ENCODE results near the gene ADAM11.
"Not testable (repeated sequence)": the region's sequence is repeated elsewhere in the genome, so short reads cannot be mapped to it uniquely, and the experiment has no call there.

Gene ADAM11

DNA sequence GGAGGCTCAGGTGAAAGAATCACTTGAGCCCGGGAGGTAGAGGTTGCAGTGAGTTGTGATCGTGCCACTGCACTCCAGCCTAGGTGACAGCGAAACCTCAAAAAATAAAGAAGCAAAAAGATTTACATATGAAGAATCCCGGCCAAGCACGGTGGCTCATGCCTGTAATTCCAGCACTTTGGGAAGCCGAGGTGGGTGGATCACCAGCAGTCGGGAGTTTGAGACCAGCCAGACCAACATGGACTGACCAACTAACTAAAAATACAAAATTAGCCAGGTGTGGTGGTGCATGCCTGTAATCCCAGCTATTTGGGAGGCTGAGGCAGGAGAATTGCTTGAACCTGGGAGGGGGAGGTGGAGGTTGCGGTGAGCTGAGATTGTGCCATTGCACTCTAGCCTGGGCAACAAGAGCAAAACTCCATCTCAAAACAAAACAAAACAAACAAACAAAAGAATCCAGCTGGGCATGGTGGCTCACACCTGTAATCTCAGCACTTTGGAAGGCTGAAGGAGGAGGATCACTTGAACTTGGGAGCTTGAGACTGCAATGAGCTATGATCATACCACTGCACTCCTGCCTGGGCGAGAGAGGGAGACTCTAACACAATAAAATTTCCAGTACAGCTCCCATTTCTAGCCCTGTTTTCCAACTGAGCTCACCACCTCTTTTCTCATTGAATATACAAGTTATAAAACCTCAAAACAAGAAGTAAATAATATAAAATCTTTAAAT lies 50.0 kb downstream of the ADAM11 start:
- peaks cover 18% of the 10 kb centered on the region for H3K36me3 ChIP-seq (ENCODE audit: insufficient read depth, low read length)

DNA sequence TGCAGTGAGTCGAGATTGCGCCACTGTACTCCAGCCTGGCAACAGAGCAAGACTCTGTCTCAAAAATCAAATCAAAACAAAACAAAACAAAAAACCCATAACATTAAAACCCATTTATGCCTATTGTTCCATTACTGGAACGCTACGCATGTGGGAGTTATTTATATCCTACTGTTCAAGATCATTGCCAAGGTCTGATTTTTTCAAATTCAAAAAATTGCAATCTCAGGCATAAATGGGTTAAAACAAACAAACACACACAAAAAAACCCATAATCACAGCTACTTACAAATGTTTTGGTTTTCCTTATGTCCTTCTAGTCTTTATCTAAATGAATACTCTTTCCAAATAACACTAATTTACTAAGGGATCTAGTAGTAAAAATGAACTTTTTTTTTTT lies 53.5 kb downstream of the ADAM11 start:
- no peaks in the 10 kb centered on the region for H3K9me3 ChIP-seq (ENCODE audit: control insufficient read depth, insufficient read depth, low read length)
- H3K4me1 ChIP-seq (ENCODE audit: insufficient read depth, low read length), result no peaks in the 10 kb centered on the region
- no peak overlapping the region for H3K9ac ChIP-seq (ENCODE audit: low read depth, low read length)
- no peaks in the 10 kb centered on the region for H3K36me3 ChIP-seq (ENCODE audit: insufficient read depth, low read length)

More for the DNA sequence above, 50.0 kb downstream of the ADAM11 start:
- not testable (repeated sequence) for H3K9me3 ChIP-seq (ENCODE audit: control insufficient read depth, insufficient read depth, low read length); H3K9ac ChIP-seq (ENCODE audit: low read depth, low read length); H3K4me1 ChIP-seq (ENCODE audit: insufficient read depth, low read length)

DNA sequence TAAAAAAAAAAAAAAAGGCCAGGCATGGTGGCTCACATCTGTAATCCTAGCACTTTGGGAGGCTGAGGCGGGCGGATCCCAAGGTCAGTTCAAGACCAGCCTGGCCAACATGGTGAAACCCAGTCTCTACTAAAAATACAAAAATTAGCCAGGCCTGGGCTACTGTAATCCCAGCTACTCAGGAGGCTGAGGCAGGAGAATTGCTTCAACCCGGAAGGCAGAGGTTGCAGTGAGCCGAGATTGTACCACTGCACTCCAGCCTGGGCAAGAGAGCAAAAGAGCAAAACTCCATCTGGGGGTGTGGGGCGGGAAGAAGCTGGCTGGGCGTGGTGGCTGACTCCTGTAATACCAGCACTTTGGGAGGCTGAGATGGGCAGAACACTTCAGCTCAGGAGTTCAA lies 59.7 kb downstream of the ADAM11 start:
- not testable (repeated sequence) for H3K9me3 ChIP-seq (ENCODE audit: control insufficient read depth, insufficient read depth, low read length); H3K36me3 ChIP-seq (ENCODE audit: insufficient read depth, low read length); H3K9ac ChIP-seq (ENCODE audit: low read depth, low read length); H3K4me1 ChIP-seq (ENCODE audit: insufficient read depth, low read length)

DNA sequence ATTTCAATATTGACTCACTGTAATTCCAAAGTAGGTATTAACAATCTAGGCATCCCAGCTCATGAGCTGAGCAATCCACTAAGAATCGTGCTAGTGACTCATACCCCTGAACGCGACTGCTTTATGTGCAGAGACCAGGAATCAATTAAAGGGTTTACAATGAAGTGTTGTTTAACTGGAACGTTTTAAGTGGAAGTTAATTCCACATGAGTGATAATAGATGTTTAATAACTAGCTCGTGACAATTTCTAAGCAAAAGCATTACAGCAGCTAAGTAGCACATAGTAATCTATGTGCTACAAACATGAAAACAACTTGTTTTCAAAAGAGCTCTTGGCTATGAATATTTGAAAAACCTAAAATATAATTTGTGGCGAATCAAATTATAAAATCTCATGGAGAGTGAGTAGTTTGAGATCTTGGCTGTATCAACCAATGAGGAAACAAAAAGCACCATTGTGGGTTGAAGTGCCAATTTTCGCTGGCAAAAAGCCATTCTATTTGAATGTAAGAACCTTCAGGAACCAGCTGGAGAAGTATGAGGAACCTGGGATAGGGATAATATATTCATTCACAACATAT lies 61.9 kb downstream of the ADAM11 start:
- no peaks in the 10 kb centered on the region; the same call in 1 of the 2 replicates for H3K4me1 ChIP-seq (ENCODE audit: insufficient read depth, low read length)
- no peaks in the 10 kb centered on the region for H3K9me3 ChIP-seq (ENCODE audit: control insufficient read depth, insufficient read depth, low read length)
- H3K9ac ChIP-seq (ENCODE audit: low read depth, low read length), result no peak overlapping the region
- peaks cover 4% of the 10 kb centered on the region; the same call in 1 of the 2 replicates for H3K36me3 ChIP-seq (ENCODE audit: insufficient read depth, low read length)

DNA sequence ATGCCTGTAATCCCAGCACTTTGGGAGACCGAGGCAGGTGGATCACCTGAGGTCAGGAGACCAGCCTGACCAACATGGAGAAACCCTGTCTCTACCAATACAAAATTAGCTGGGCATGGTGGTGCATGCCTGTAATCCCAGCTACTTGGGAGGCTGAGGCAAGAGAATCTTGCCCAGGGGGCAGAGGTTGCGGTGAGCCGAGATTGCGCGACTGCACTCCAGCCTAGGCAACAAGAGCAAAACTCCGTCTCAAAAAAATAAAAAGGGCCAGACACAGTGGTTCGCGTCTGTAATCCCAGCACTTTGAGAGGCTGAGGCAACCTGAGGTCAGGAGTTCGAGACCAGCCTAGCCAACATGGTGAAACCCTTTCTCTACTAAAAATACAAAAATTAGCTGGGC lies 66.4 kb downstream of the ADAM11 start:
- H3K9me3 ChIP-seq (ENCODE audit: control insufficient read depth, insufficient read depth, low read length); H3K4me1 ChIP-seq (ENCODE audit: insufficient read depth, low read length); H3K36me3 ChIP-seq (ENCODE audit: insufficient read depth, low read length); H3K9ac ChIP-seq (ENCODE audit: low read depth, low read length): not testable (repeated sequence)

DNA sequence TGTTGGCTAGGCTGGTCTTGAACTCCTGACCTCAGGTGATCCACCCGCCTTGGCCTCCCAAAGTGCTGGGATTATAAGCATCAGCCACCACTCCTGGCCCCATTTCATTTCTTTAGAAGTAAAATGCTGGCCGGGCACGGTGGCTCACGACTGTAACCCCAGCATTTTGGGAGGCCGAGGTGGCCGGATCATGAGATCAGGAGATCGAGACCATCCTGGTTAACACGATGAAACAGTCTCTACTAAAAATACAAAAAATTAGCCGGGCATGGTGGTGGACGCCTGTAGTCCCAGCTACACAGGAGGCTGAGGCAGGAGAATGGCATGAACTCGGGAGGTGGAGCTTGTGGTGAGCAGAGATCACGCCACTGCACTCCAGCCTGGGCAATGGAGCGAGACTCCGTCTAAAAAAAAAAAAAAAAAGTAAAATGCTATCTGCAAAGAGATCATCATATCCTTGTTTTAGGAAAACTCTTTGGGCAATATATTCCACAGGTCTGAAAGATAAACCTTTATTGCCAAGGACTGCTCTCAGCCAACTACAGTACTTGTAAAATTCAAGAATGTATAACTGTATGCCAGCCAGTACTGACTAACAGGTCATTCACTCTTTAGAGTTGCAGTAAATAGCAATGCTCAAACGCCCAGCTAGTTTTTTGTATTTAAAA lies 67.5 kb downstream of the ADAM11 start:
- Histone ChIP-seq H3K4me1 (ENCODE audit: insufficient read depth, low read length) (peaks cover 8% of the 10 kb centered on the region), H3K9me3 (ENCODE audit: control insufficient read depth, insufficient read depth, low read length) (no peaks in the 10 kb centered on the region), H3K9ac (ENCODE audit: low read depth, low read length) (no peak overlapping the region), H3K36me3 (ENCODE audit: insufficient read depth, low read length) (no peaks in the 10 kb centered on the region)

DNA sequence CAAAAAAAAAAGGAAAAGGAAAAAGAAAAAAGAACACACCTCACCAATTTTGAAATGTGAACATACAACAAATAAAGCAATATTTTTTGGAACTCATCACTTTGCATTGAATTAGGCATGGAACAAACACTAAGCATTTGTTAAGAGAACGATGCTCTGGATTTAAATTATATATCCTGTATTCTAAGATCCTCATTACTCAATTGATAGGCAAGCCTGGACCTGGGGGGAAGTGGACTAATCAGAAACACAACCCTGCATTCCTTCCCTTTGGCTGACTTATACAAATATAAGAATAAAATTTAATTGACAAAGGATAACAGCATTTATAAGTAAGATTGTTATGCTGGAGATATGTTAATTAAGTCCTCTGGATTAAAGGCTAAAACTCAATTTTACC lies 69.1 kb downstream of the ADAM11 start:
- peak overlapping the region; percentile 81; the same call in 1 of the 2 replicates for H3K9ac ChIP-seq (ENCODE audit: low read depth, low read length)
- no peaks in the 10 kb centered on the region for H3K9me3 ChIP-seq (ENCODE audit: control insufficient read depth, insufficient read depth, low read length)
- H3K4me1 ChIP-seq (ENCODE audit: insufficient read depth, low read length), result peaks cover 20% of the 10 kb centered on the region

DNA sequence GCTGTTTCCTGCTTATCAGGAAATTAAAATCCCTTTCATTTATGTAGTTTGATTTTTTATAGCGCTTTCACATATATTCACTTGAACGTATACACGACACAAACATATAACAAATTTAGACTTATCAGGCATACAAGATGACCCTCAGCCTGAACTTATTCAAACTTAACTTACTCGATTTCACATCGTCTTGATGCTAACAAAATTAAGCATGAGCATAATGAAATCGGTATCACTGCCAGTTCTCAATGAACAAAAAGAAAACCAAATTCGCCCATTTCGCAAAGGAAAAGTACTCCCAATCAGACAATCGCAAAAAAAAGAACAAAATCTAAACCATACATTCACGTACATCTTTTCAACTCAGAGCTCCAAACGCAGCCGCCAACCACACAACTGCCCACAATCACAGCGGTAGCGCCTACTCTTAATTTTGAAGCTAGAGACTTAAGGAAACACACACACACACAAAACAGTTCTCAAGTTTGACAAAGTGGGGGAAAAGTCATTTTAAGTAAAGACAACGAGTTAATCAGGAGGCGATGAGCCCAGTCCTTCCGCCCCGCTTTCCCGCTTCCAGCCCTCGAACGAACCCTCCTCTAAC lies 70.2 kb downstream of the ADAM11 start:
- peak overlapping the region; percentile 81 for H3K9ac ChIP-seq (ENCODE audit: low read depth, low read length)
- H3K36me3 ChIP-seq (ENCODE audit: insufficient read depth, low read length), result no peaks in the 10 kb centered on the region
- no peaks in the 10 kb centered on the region for H3K9me3 ChIP-seq (ENCODE audit: control insufficient read depth, insufficient read depth, low read length)
- peaks cover 22% of the 10 kb centered on the region for H3K4me1 ChIP-seq (ENCODE audit: insufficient read depth, low read length)

More for the DNA sequence above, 69.1 kb downstream of the ADAM11 start:
- H3K36me3 ChIP-seq (ENCODE audit: insufficient read depth, low read length), result no peaks in the 10 kb centered on the region

DNA sequence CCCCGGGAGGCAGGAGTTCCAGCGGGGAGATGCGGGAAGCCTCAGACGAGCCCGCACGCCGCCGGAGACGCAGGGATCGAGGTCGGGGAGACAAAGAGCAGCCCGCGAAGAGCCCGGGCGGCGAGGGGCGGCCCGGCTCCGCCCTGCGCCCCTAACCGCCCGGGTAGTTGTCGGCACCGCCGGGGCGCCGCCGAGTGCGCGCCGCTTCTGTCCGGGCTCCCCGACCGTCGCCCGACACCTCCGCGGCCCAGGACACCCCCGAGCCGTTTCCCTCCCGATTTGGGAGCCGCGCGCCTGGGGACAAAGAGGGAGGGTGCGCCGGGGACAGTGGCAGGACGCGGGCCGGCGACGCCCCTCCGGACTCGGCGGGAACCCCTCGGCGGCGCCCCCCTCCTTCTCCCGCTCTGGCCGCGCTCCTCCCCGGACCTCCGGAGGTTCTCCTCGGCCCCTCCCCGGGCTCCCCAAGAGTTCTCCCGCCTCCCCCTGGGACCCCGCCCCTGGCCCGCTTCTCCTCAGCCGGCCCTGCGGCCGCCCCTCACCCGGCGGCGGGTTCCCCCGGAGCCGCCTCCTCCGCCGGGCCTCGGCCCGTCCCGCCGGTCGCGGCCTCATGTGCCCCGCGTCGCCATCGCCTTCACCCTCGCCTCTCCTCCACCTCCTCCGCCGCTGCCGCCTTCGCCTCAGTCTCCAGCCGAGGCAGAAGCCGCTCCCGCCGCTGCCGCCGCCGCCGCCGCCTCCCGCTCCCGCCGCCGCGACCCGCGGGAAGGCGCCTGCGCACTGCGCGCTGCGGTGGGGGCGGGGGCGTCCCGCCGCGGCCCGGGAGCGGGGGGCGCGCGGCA lies 71.0 kb downstream of the ADAM11 start, which contains the start of gene GJC1:
Gene GJC1 (minus strand): TSS at position 765 of the 836 bp plus-strand sequence. CDS start 24,470 bp downstream, outside the sequence.
- Histone ChIP-seq H3K9me3 (ENCODE audit: control insufficient read depth, insufficient read depth, low read length) (no peaks in the 10 kb centered on the region), H3K4me1 (ENCODE audit: insufficient read depth, low read length) (peaks cover 22% of the 10 kb centered on the region), H3K9ac (ENCODE audit: low read depth, low read length) (peak within 1 kb of the TSS; percentile 81), H3K36me3 (ENCODE audit: insufficient read depth, low read length) (no peaks in the 10 kb centered on the region)

DNA sequence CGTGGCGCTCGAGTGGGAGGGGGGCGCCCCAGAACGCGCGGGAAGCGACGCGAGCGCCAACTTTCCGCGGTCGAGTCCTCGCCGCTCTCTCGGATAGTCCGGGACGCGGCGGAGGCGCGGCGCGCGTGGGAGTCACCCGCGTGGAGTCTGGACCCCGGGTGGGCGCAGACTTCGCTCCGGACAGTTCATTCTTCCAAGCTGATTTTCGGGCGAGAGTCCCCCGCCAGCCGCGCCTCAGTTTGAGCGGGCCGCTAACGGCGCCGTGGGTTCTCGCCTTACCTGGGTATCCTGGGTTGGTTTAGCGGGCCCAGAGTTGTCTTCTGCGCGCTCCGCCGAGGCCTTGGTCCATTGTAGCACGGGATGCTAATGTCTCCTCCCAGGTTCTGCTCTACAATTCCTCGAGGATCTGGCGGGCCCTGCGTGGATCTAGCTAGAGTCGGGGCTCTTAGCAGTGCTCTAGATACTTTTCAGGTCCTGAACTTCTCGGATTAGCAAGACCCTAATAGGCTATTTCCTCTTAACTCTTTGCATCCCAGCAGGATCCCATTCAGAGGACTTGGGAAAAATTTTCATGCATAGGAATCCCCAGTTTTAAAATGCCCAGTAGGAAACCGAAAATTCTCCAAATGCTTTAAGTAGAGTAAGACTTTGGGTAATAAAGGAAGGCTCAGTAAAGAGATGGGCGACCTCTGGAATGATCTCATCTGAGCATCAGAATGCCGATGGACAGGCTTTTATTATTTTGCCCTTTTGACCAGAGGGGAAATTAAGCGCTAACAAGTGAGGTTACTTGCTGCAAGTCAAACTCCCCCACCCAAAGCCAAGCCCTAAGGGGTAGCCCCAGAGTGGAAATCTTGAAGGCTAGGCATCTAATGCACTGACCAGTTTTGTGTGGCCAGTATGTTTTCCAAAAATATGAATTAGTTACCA lies 71.8 kb downstream of the ADAM11 start:
- peak overlapping the region; percentile 81 for H3K9ac ChIP-seq (ENCODE audit: low read depth, low read length)
- H3K36me3 ChIP-seq (ENCODE audit: insufficient read depth, low read length), result no peaks in the 10 kb centered on the region
- H3K9me3 ChIP-seq (ENCODE audit: control insufficient read depth, insufficient read depth, low read length), result no peaks in the 10 kb centered on the region
- H3K4me1 ChIP-seq (ENCODE audit: insufficient read depth, low read length), result peaks cover 22% of the 10 kb centered on the region

DNA sequence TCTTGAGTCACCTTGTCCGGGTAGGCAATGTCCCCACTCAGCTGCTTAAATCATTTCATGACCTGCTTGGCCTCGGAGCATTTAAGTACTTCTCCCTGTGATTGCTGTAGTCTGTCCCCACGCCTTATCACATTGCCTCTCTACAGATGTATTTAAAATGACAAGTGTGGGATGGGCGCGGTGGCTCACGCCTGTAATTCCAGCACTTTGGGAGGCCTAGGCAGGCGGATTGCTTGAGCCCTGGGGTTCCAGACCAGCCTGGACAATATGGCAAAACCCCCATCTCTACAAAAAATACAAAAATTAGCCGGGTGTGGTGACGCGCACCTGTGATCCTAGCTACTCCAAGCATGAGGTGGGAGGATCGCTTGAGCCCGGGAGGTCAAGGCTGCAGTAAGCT lies 72.6 kb downstream of the ADAM11 start:
- Histone ChIP-seq H3K9me3 (ENCODE audit: control insufficient read depth, insufficient read depth, low read length) (no peaks in the 10 kb centered on the region), H3K9ac (ENCODE audit: low read depth, low read length) (peak overlapping the region; percentile 81), H3K36me3 (ENCODE audit: insufficient read depth, low read length) (no peaks in the 10 kb centered on the region), H3K4me1 (ENCODE audit: insufficient read depth, low read length) (peaks cover 22% of the 10 kb centered on the region)
